ENCODE measurements around the gene ZFP92. TPM values are rescaled to one million over a fixed set of nuclear protein-coding genes. Genes with fewer than 3 reads are reported as not detected.

Gene ZFP92, protein sequence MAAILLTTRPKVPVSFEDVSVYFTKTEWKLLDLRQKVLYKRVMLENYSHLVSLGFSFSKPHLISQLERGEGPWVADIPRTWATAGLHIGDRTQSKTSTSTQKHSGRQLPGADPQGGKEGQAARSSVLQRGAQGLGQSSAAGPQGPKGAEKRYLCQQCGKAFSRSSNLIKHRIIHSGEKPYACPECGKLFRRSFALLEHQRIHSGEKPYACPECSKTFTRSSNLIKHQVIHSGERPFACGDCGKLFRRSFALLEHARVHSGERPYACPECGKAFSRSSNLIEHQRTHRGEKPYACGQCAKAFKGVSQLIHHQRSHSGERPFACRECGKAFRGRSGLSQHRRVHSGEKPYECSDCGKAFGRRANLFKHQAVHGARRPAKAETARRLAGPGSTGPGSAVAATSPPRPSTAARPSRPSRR
- 0.26 and 0.43 TPM in 2 replicates for total RNA-seq

DNA sequence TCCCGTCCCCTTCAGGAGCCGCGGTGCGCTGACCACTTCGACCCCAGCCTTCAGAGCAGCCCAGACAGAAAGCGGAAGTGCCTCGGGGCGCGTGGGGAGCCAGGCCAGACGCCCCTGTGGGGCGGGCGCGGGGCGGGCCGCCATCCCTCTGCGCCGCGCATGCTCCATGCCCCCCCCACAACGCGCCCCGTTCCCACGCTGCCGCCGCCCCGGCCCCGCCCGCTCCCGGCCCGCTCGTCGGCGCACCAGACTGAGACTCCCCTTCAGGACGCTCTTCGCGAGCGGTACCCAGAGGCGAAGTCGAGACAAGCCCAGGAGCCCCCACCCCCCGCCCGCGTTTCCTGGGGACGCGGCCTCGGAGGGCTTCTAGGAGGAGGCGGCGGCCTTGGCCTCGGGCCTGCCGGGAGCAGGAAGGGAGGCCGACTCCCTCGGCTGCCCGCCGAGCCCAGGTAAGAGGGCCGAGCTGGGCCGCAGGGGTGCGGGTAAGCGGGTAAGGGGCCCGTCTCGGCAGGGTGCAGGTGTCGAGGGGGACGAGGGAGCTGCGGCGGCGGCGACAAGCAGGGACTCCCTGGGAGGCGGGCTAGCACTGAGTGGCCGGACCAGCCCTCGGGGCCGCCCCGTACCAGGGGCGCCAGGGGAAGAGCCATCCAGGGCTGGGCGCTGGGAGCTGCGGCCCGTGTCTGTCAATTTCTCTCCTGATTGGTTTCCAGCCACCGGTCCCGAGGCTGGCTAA lies at the start of gene ZFP92:
Gene ZFP92, plus strand, starts transcription at position 218 of the 733 bp plus-strand sequence. CDS start 6,851 bp downstream, outside the sequence.

DNA sequence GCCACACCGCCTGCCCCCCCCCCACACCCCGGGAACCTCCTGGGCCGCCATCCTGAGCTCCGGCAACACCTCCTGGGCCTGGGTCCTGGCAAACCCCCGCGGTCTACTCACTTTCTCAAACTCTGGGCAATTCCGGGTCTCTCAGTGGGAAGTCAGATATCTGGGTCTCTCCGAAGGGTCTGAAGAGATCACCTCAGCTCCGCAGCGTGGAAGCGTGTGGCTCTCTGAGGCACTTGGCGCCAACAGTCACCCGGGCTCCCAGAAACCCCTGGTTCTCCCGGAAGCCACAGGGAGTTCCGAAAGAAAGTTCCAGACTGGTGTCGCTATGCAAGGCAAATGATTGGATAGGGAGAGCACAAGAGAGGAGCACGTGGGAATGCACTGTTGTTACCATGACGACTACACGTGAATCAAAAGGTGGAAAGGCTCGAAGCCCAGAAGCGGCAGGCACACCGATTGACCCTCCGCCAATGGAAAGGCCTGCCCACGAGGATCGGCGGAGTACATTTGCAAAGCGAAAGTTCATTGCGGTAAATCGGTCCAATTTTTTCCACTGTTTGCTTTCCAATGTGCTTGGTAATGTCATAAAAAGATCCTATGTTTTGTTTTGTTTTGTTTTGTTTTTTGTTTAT lies 10.0 kb upstream of the ZFP92 start, which contains the start of gene PNMA6E:
Gene PNMA6E, minus strand, starts transcription at position 218 of the 632 bp plus-strand sequence. CDS start 2,501 bp downstream, outside the sequence.

DNA sequence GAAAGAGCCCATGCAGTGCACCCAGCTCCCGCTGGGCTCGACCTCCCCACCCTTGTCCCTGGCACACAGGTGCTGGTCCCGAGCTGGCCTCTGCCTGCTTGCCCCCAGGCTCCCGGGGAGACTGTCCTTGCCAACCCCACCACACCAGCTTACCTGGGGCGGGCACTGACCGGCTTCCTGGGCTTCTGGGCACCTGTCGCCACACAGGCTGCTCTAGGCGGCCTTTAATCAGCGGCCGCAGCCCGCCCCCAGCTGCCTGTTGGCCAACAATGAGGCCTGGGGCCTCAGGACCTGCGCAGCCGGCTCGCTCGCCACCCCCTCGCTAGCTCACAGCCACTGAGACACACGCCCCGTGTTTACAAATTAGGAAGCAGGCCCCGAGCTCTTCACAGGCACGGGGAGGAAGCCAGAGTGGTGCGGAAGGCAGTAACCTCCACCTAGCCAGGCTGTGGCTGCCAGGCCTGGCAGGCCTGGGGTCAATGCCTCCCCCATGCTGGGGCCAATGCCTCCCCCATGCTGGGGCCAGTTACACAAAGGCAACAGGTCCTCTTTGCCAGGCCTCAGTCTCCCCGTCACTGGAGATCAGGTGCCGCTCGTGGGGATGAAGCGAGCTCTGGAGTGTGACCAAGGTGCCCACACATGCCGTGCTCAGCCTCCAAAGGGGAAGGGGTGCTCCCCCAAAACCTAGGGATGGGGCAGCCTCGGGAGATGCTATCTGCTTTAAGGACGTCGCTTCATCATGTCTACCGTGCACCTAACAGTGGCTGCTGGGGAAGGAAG lies 34.8 kb downstream of the ZFP92 start, which contains the start of gene TREX2:
Gene TREX2, minus strand, starts transcription at position 201 of the 780 bp plus-strand sequence. CDS start 626 bp downstream, outside the sequence.

Other genes starting within 250 kb of the ZFP92 start
- not detected in 2 replicates for gene MAGEA1, start 232.2 kb upstream of the ZFP92 start, total RNA-seq
- gene PNMA6F, start 89.7 kb upstream of the ZFP92 start, total RNA-seq, result not detected in 2 replicates
- gene ZNF275, start 77.3 kb upstream of the ZFP92 start, total RNA-seq, result 4.6 and 4.9 TPM in 2 replicates
- not detected in 2 replicates for gene PNMA6E, start 10.1 kb upstream of the ZFP92 start, total RNA-seq
- gene TREX2, start 34.6 kb downstream of the ZFP92 start, total RNA-seq, result 1.0 and 4.7 TPM in 2 replicates
- 9.0 and 17.6 TPM in 2 replicates for gene HAUS7, start 59.1 kb downstream of the ZFP92 start, total RNA-seq
- 11.2 and 22.4 TPM in 2 replicates for gene BGN, start 83.5 kb downstream of the ZFP92 start, total RNA-seq
- under 0.01 TPM in 1 of 2 replicates, not detected in the other for gene ATP2B3, start 106.2 kb downstream of the ZFP92 start, total RNA-seq
- 32.1 and 36.3 TPM in 2 replicates for gene CCNQ, start 187.7 kb downstream of the ZFP92 start, total RNA-seq
- gene DUSP9, start 235.7 kb downstream of the ZFP92 start, total RNA-seq, result 0.09 TPM in 1 of 2 replicates, not detected in the other

Data from dermis lymphatic vessel endothelial cell (primary cell).